IMR-90 (cell line): Measurements from ENCODE around the gene KCTD10. TPM values are rescaled to one million over a fixed set of nuclear protein-coding genes. Genes with fewer than 3 reads are reported as not detected.

Experiments used
- ATAC-seq: fragments of 200-7000 bp; cut with Tn5 transposase; 2 replicates; pipeline ENCODE4 v1.9.1; 2020; ENCODE audit warnings: low read depth, mild to moderate bottlenecking, moderate library complexity
- BruUV-seq: library from RNA; stranded (reverse); fragments of 400-500 nt; replicated peaks from 2 replicates; lab custom pipeline; 2021; lab: Mats Ljungman, UMichigan
- CTCF ChIA-PET: fragments of 300-600 bp; formaldehyde crosslinking; extraction: SDS; loops from one replicate; lab custom pipeline; 2021; ENCODE audit warnings: antibody characterized with exemption; lab: Yijun Ruan, JAX
- POLR2A ChIA-PET: fragments of 300-600 bp; sonication (Branson Sonifier 250); formaldehyde crosslinking; loops from one replicate; lab custom pipeline; 2022; ENCODE audit warnings: antibody characterized with exemption; ENCODE audit not compliant: unreplicated experiment; lab: Charles Lee
- DNase-seq: peaks from one replicate; pipeline ENCODE4 v3.0.0; 2013
- H2AFZ ChIP-seq: replicated peaks from 2 replicates; pipeline ENCODE3; 2013; ENCODE audit warnings: low read length, mild to moderate bottlenecking; ENCODE audit not compliant: poor library complexity
- H2AK5ac ChIP-seq: 2 replicates; pipeline ENCODE4 v1.6.1; 2013; ENCODE audit warnings: low read depth, low read length, inconsistent platforms
- H2AK9ac ChIP-seq: replicated peaks from 2 replicates; pipeline ENCODE3; 2013; ENCODE audit warnings: mild to moderate bottlenecking, low read depth, low read length, moderate library complexity; ENCODE audit not compliant: poor library complexity
- H2BK120ac ChIP-seq: 2 replicates; pipeline ENCODE4 v1.6.1; 2013; ENCODE audit warnings: low read depth, low read length, inconsistent platforms
- H2BK15ac ChIP-seq: 3 replicates; pipeline ENCODE4 v1.6.1; 2013; ENCODE audit warnings: low read depth, low read length, inconsistent platforms
- H2BK20ac ChIP-seq: 2 replicates; pipeline ENCODE4 v1.6.1; 2013; ENCODE audit warnings: low read depth, mild to moderate bottlenecking, inconsistent platforms, low read length, moderate library complexity
- H2BK5ac ChIP-seq: 2 replicates; pipeline ENCODE4 v1.6.1; 2013; ENCODE audit warnings: mild to moderate bottlenecking, low read depth, low read length, inconsistent platforms; ENCODE audit not compliant: poor library complexity, severe bottlenecking
- H3K14ac ChIP-seq: replicated peaks from 2 replicates; pipeline ENCODE4 v1.6.1; 2013; ENCODE audit warnings: low read depth, low read length, inconsistent platforms
- H3K18ac ChIP-seq: 2 replicates; pipeline ENCODE4 v1.6.1; 2013; ENCODE audit warnings: low read depth, low read length, control low read depth
- H3K23ac ChIP-seq: 2 replicates; pipeline ENCODE4 v1.6.1; 2013; ENCODE audit warnings: low read depth, low read length, inconsistent platforms
- H3K27ac ChIP-seq: 2 replicates; pipeline ENCODE4 v1.5.1; 2013; ENCODE audit warnings: mild to moderate bottlenecking, control low read depth, low read length; ENCODE audit not compliant: insufficient read depth
- H3K27me3 ChIP-seq: 2 replicates; pipeline ENCODE4 v1.6.1; 2013; ENCODE audit warnings: low read length; ENCODE audit not compliant: control insufficient read depth, insufficient read depth
- H3K36me3 ChIP-seq: 2 replicates; pipeline ENCODE4 v1.6.1; 2013; ENCODE audit warnings: low read length, mixed read lengths; ENCODE audit not compliant: control insufficient read depth, insufficient read depth
- H3K4ac ChIP-seq: 2 replicates; pipeline ENCODE4 v1.6.1; 2013; ENCODE audit warnings: low read depth, low read length, inconsistent platforms
- H3K4me1 ChIP-seq: 2 replicates; pipeline ENCODE4 v1.6.1; 2013; ENCODE audit warnings: low read length, mixed read lengths; ENCODE audit not compliant: control insufficient read depth, insufficient read depth
- H3K4me2 ChIP-seq: 2 replicates; pipeline ENCODE4 v1.6.1; 2013; ENCODE audit warnings: low read depth, mild to moderate bottlenecking, control low read depth, low read length, moderate library complexity
- H3K4me3 ChIP-seq: 2 replicates; pipeline ENCODE4 v1.5.1; 2013; ENCODE audit warnings: low read depth, mild to moderate bottlenecking, control low read depth, low read length, moderate library complexity; ENCODE audit not compliant: insufficient read depth
- H3K56ac ChIP-seq: 2 replicates; pipeline ENCODE4 v1.6.1; 2013; ENCODE audit warnings: low read length, inconsistent platforms; ENCODE audit not compliant: insufficient read depth; ENCODE audit errors: extremely low read depth
- H3K79me1 ChIP-seq, 2 experiments: 2 replicates each; pipeline ENCODE4 v1.6.1; 2013; ENCODE audit warnings: low read length in 2 of 2, inconsistent platforms in 1 of 2, low read depth in 1 of 2
- H3K9ac ChIP-seq: 2 replicates; pipeline ENCODE4 v1.6.1; 2013; ENCODE audit warnings: low read depth, low read length, control low read depth
- H3K9me1 ChIP-seq: 2 replicates; pipeline ENCODE4 v1.6.1; 2013; ENCODE audit warnings: low read length, inconsistent platforms; ENCODE audit not compliant: insufficient read depth
- H3K9me3 ChIP-seq: 2 replicates; pipeline ENCODE4 v1.6.1; 2013; ENCODE audit warnings: low read length; ENCODE audit not compliant: control insufficient read depth, insufficient read depth
- H4K20me1 ChIP-seq: 2 replicates; pipeline ENCODE4 v1.6.1; 2013; ENCODE audit warnings: low read length, inconsistent platforms; ENCODE audit not compliant: insufficient read depth
- H4K5ac ChIP-seq: 2 replicates; pipeline ENCODE4 v1.6.1; 2013; ENCODE audit warnings: mild to moderate bottlenecking, low read depth, low read length, control low read depth
- H4K8ac ChIP-seq, 2 experiments: 2 replicates each; pipeline ENCODE4 v1.6.1; 2013; ENCODE audit warnings: low read depth in 2 of 2, low read length in 2 of 2, control low read depth in 1 of 2, inconsistent platforms in 1 of 2
- H4K91ac ChIP-seq: 2 replicates; pipeline ENCODE4 v1.6.1; 2013; ENCODE audit warnings: low read depth, low read length, inconsistent platforms; ENCODE audit not compliant: insufficient read depth
- FOS ChIP-seq: fragments of 150-350 bp; IDR thresholded peaks from 2 replicates; pipeline ENCODE4 v1.6.1; 2016; ENCODE audit warnings: low read depth, low read length
- NFE2L2 ChIP-seq: fragments of 150-350 bp; IDR thresholded peaks from 2 replicates; pipeline ENCODE4 v1.6.1; 2016; ENCODE audit warnings: low read depth, mild to moderate bottlenecking, low read length
- POLR2A ChIP-seq: IDR thresholded peaks from 2 replicates; pipeline ENCODE4 v1.6.1; 2012; ENCODE audit warnings: mild to moderate bottlenecking, low read depth, low read length
- WGBS, 2 experiments: methylation state at CpG; one replicate each; pipeline versions ENCODE4 v1.1.5 to v1.1.7; 2013; ENCODE audit warnings: missing lambda C conversion rate in 2 of 2; ENCODE audit not compliant: insufficient read length in 1 of 2; ENCODE audit errors: extremely low coverage in 2 of 2; 5-methylcytosine and 5-hydroxymethylcytosine counted together
- dilution Hi-C: fragments of 300-500 bp; cut with HindIII; formaldehyde crosslinking; loops from one replicate; pipeline ENCODE4 v1.14.3; 2018; ENCODE audit warnings: low sequenced_read_pairs; ENCODE audit not compliant: unreplicated experiment
- in situ Hi-C: fragments of 300-500 bp; cut with MboI; formaldehyde crosslinking; loops from 3 replicates; pipeline ENCODE4 v1.14.3; 2019; ENCODE audit warnings: low sequenced_read_pairs, inconsistent platforms, mixed read lengths
- intact Hi-C: fragments of 100-400 bp; cut with micrococcal nuclease; formaldehyde crosslinking; loops from 2 replicates; pipeline ENCODE4 v1.10.0; 2022
- polyA plus RNA-seq, 3 experiments: library from polyadenylated mRNA; depleted of rRNA; stranded (reverse); fragments of >200 nt; gene quantifications; 2 replicates each; pipeline ENCODE4 v1.2.3, GENCODE V29; 2012; ENCODE audit warnings: low replicate concordance in 1 of 3
- total RNA-seq: library from RNA; depleted of rRNA; stranded (reverse); fragments of >200 nt; gene quantifications from 2 replicates; pipeline ENCODE4 v1.2.3, GENCODE V29; 2012

Gene KCTD10
- total and polyA plus RNA-seq, 2 of the 4 experiments (the other 2 are of a cell fraction) = 72.1 to 88.4 TPM

DNA sequence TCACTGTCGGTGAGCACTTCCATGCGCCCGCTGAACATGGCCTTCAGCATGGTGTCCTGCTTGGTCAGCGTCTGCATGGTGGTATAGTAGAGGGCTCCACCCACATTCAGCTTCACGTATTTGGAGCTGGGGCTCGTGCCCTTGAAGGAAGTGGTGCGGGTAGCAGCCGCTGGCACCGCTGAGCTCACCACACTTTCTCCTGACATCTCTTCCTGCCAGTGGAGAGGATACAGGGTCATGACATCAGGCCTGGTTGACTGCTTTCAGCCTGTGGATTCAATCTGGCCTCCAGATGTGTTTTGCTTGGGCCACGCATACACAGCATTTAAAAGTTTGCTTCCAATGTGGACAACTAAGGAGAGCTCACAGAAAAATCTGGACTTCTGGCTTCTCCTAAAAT, 7.6 kb downstream of the KCTD10 start:
- H3K23ac ChIP-seq = no peak overlapping the region
- H3K27me3 ChIP-seq = no peaks in the 10 kb centered on the region
- H3K4ac ChIP-seq = no peak overlapping the region
- H3K9me1 ChIP-seq = peaks cover 55% of the 10 kb centered on the region
- no peak overlapping the region for H3K18ac ChIP-seq
- H3K4me3 ChIP-seq = no peak overlapping the region
- BruUV-seq = no TSS peak
- H3K27ac ChIP-seq = no peak overlapping the region
- dilution Hi-C loops (no loop called here), in situ Hi-C loops (no loop called here), intact Hi-C loops (no loop called here)
- H3K79me1 ChIP-seq = peaks cover 0 to 88% of the 10 kb centered on the region in 2 experiments; a peak in 2 of 4 replicates
- no peak for ATAC-seq
- 100% methylated on average over 3 of the region's 10 CpGs; no CpG with 5 or more reads in 1 of the 2 experiments for WGBS, 2 experiments
- no peak overlapping the region for H2AK9ac ChIP-seq
- H3K9me3 ChIP-seq = no peaks in the 10 kb centered on the region
- H2BK20ac ChIP-seq = no peak overlapping the region
- no peak for TF ChIP-seq POLR2A
- no peak for TF ChIP-seq NFE2L2
- TF ChIP-seq FOS = no peak
- H2BK15ac ChIP-seq = no peak overlapping the region
- peaks cover 54% of the 10 kb centered on the region for H4K20me1 ChIP-seq
- no peak overlapping the region for H2BK5ac ChIP-seq
- H2AFZ ChIP-seq = peak overlapping the region; percentile 43
- POLR2A ChIA-PET = interaction anchor here (0.6 kb wide), 1 partner anchor 14 kb away, joined by 3 read pairs; no protein-coding TSS in a partner anchor
- H2BK120ac ChIP-seq = no peak overlapping the region
- H3K4me2 ChIP-seq = no peak overlapping the region
- peaks cover 13% of the 10 kb centered on the region for H3K4me1 ChIP-seq
- peak; percentile 46 for DNase-seq
- H2AK5ac ChIP-seq = no peak overlapping the region
- no peak overlapping the region for H3K56ac ChIP-seq
- no peak overlapping the region for H4K91ac ChIP-seq
- CTCF ChIA-PET = no interaction called here
- no peak overlapping the region for H4K8ac ChIP-seq
- H4K5ac ChIP-seq = no peak overlapping the region
- H3K36me3 ChIP-seq = peaks cover 58% of the 10 kb centered on the region
- no peak overlapping the region for H3K14ac ChIP-seq
- no peak overlapping the region for H3K9ac ChIP-seq
